GM12878 (cell line): Measurements from ENCODE around the gene AP1AR. TPM values are rescaled to one million over a fixed set of nuclear protein-coding genes. Genes with fewer than 3 reads are reported as not detected.

Experiments
- ATF2 ChIP-seq: IDR thresholded peaks from 2 replicates; pipeline ENCODE4 v1.6.1; 2012; ENCODE audit warnings: low read length, inconsistent platforms
- CREB1 ChIP-seq: IDR thresholded peaks from 2 replicates; pipeline ENCODE4 v1.6.1; 2012; ENCODE audit warnings: low read depth, mild to moderate bottlenecking, inconsistent platforms
- IKZF2 ChIP-seq, 2 experiments: fragments of 450-650 bp; IDR thresholded peaks; 2 replicates each; pipeline ENCODE4 v1.6.1; 2017; ENCODE audit warnings: mild to moderate bottlenecking in 2 of 2, moderate library complexity in 2 of 2
- MEF2A ChIP-seq: IDR thresholded peaks from 2 replicates; pipeline ENCODE4 v1.6.1; 2011; ENCODE audit warnings: low read depth, mild to moderate bottlenecking, low read length, moderate library complexity; ENCODE audit not compliant: insufficient read depth
- SKIL ChIP-seq: fragments of 450-650 bp; IDR thresholded peaks from 2 replicates; pipeline ENCODE4 v1.6.1; 2017; ENCODE audit warnings: mild to moderate bottlenecking, low read depth, inconsistent platforms; ENCODE audit not compliant: poor library complexity, severe bottlenecking
- TAF1 ChIP-seq: IDR thresholded peaks from 2 replicates; pipeline ENCODE4 v1.6.1; 2011; ENCODE audit warnings: mild to moderate bottlenecking, low read depth, low read length, borderline replicate concordance
- ZNF384 ChIP-seq: IDR thresholded peaks from 2 replicates; pipeline ENCODE4 v1.6.1; 2012; ENCODE audit warnings: low read depth, mild to moderate bottlenecking, low read length, improper control_type of control experiment, borderline replicate concordance
- ZNF687 ChIP-seq: fragments of 450-650 bp; IDR thresholded peaks from 2 replicates; pipeline ENCODE4 v1.6.1; 2017; ENCODE audit warnings: mild to moderate bottlenecking, moderate library complexity
- polyA plus RNA-seq, 11 experiments: library from polyadenylated mRNA; depleted of rRNA in 4 of 11; unstranded in 6 of 11; stranded (reverse) in 5 of 11; fragments of >200 nt; fragmentation: Nextera tagmentation in 4 of 11; fragmentation: Illumina TruSeq in 1 of 11; extraction: Ambion mirVana in 4 of 11; extraction: Trizol in 1 of 11; gene quantifications; 1 replicate in 1 of 11; 2 replicates in 10 of 11; pipeline versions ENCODE4 v1.2.1 to v1.2.3, GENCODE V29; 2011 to 2016; ENCODE audit warnings: inconsistent platforms in 2 of 11, missing spikeins in 2 of 11, low read depth in 1 of 11
- total RNA-seq, 4 experiments: library from RNA; depleted of rRNA in 3 of 4; stranded (reverse); fragments of >200 nt in 3 of 4; fragmentation: Illumina TruSeq in 1 of 4; extraction: Trizol in 1 of 4; gene quantifications; 2 replicates each; pipeline versions ENCODE4 v1.2.1 to v1.2.3, GENCODE V29; 2013 to 2021

Gene AP1AR
- total and polyA plus RNA-seq, 10 of the 15 experiments (the other 5 are each of a cell fraction or from before 2014, with no cell fraction given): 5.6 to 29.1 (median 16.3) TPM

- TF ChIP-seq CREB1 (0 out of 2 replicates have a peak, but pooled peaks have one; percentile 33), MEF2A (0 out of 2 replicates have a peak, but pooled peaks have one; percentile 18), ZNF687 (0 out of 2 replicates have a peak, but pooled peaks have one; percentile 28), SKIL (no peak), IKZF2 (IDR thresholded peaks at IDR 0.05) (peak in 1 of 2 experiments; percentile 23; a peak in 1 of 4 replicates), ATF2 (peak; percentile 41; the same call in 1 of the 2 replicates), ZNF384 (peak; percentile 91), TAF1 (0 out of 2 replicates have a peak, but pooled peaks have one; percentile 46)
These were observed 65.6 kb downstream of the AP1AR start, which contains the start of gene ALPK1 (continued) for GRCh38 chr4:112296949-112297880.
